T-helper 2 cell treated with Interferon-gamma antibody and Interleukin-4, amounts not matched to agents 5 μg/mL and 100 μg/mL, for 36 hours (primary cell): ENCODE data around the gene CAMTA1.

Experiments
- DNase-seq: peaks from one replicate; pipeline ENCODE4 v3.0.0; 2021; ENCODE audit warnings: low spot score
- H3K27ac Mint-ChIP-seq: one replicate; pipeline ENCODE4 v1.8.0; 2021; ENCODE audit warnings: mild to moderate bottlenecking, mixed read lengths
- H3K27me3 Mint-ChIP-seq: one replicate; pipeline ENCODE4 v1.8.0; 2021; ENCODE audit warnings: low read depth, mixed read lengths
- H3K36me3 Mint-ChIP-seq: one replicate; pipeline ENCODE4 v1.8.0; 2021; ENCODE audit warnings: low read depth, mixed read lengths
- H3K4me1 Mint-ChIP-seq: one replicate; pipeline ENCODE4 v1.8.0; 2021; ENCODE audit warnings: low read depth, mixed read lengths
- H3K4me3 Mint-ChIP-seq: one replicate; pipeline ENCODE4 v1.8.0; 2022; ENCODE audit warnings: mild to moderate bottlenecking, moderate library complexity, mixed read lengths
- H3K9me3 Mint-ChIP-seq: one replicate; pipeline ENCODE4 v1.8.0; 2021; ENCODE audit warnings: mixed read lengths

Gene CAMTA1

DNA sequence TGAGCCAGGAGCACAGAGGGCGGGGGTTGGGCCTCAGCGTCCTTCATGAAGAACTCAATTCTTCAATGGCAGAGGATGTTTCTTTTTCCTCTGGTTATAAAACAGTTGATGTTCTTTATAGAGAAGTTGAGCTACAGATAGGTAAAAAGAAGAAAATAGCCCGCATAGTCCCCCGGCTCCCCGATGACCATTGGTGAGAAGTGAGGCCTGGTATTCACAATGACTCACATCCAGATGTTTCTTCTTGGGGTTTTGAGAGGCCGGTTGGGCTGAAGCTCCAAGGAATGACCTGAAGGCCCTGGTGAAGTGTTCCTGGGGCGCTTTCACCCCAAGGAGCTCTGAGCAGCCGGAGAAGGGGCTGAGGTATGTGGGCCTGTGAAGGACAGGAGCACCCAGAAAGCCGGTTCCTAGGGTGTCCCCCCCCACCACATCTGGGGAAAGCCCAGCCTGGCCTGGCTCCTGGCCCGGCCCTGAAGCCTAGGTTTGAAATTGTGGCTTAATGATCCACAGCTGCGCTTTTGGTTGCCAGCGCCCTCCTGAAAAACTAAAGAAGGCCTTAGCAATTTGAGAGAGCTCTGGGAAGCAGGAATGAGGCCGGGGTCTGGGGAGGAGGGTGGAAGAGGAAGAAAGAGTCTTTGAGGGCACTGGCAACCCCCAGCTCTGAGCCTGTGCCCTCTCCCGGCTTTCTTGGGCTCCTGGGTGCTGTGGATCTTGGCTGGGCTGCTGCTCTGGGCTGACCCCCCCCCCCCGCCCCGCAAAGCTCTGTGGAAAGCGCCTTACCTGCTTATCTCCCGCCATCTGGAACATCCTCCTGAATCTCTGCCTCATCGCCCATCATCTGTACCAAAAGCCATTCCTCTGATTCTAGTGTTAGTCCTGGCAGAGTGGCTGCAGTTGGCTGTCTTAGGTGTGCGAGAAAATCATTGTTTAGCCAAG lies 444.7 kb downstream of the CAMTA1 start:
- Mint-ChIP-seq H3K4me1 (no peaks in the 10 kb centered on the region), H3K27me3 (no peaks in the 10 kb centered on the region), H3K27ac (no peak overlapping the region), H3K36me3 (no peaks in the 10 kb centered on the region), H3K4me3 (no peak overlapping the region), H3K9me3 (no peaks in the 10 kb centered on the region)
- DNase-seq, result no peak

DNA sequence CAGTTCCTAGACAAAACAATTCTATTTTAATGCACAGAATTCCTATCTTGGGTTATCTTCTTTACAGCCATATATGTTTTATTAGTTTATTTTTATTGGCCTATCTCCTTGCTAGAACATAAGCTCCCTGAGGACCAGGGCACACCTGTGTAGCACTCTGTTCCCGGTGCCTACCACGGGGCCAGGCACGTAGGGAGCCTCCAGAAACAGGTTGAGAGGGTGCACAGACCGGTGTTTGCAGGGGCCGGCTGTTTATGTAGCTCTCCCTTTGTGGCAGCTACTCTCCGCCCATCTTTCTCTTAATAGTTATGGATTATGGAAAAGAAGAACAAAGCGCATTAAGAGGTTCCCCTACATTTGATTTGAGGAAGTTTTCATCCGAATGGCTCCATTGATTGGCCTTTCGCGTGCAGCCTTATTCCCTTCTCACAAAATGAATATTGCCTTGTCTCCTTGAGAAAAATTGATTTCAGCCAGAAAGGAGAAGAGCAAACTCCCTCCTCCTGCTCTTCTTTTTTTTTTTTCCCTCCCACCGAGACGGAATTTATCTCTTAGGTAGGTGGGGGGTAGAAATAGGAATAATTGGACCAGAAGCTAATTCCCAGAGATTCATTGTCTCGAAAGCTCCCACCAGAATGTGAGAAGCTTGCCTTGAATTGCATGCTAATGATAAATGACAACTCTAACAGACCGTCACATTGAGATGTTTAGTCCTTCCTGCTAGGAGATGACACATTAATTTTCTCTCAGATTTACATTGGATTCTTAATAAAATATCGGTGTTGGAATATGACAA lies 447.4 kb downstream of the CAMTA1 start:
- no peak for DNase-seq
- peaks cover 11% of the 10 kb centered on the region for H3K27me3 Mint-ChIP-seq
- H3K4me3 Mint-ChIP-seq, result no peak overlapping the region
- H3K4me1 Mint-ChIP-seq, result no peaks in the 10 kb centered on the region
- no peak overlapping the region for H3K27ac Mint-ChIP-seq
- no peaks in the 10 kb centered on the region for H3K36me3 Mint-ChIP-seq
- H3K9me3 Mint-ChIP-seq, result no peaks in the 10 kb centered on the region

DNA sequence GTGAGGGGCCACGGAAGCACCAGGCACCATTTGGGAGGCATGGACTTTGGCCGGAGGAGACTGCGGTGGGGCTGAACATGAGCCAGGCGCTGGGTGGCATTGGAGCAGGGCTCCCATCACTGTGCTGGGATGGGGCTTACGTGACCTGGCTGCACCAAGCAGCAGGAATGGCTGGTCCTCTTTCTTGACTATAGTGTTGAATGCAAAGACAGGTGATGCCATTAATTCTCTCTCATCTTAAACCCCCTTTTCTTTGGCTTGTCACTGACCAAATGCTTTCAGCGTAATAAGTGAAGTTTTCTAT lies 447.9 kb downstream of the CAMTA1 start:
- H3K27ac Mint-ChIP-seq, result no peak overlapping the region
- DNase-seq, result no peak
- H3K4me1 Mint-ChIP-seq, result no peaks in the 10 kb centered on the region

DNA sequence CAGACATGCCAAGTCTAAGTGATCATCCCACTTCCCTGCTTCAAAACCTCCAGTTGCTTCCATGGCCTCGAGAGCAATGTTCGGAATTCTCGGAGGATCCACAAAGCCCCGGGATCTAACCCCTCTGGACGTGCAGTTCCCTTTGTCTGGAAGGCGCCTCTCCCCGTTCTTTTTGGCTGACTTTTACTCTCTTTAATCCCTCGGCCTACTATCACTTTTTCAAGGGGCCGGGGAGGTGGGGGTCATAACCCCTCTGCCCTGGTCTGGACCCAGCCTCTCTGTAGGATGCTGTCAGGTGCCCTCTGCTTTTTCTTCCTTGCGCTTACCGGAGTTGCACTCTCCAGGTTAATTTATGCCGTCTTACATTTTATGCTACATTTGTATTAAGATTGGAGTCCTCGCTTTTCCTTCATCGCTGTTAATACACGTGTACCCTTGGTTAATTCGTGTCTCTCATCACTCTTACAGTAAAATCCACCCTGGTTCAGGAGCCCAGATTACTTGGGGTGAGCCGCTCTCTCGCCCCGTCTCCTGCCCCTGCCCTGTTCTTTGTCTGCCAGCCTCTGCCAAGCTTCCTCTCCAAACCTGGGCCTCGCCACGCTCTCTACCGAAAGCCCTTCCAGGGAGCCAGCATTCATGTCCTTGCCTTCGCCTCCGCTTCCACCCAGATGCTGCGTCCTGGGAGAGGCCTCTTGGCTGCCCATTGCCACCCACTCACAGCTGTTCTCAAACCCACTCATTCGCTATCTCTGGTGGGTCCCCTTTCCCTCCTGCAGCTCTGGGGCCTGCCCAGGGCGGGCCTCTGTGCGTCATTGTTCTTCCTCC lies 448.6 kb downstream of the CAMTA1 start:
- H3K4me1 Mint-ChIP-seq, result no peaks in the 10 kb centered on the region
- no peak for DNase-seq
- no peak overlapping the region for H3K4me3 Mint-ChIP-seq
- no peak overlapping the region for H3K27ac Mint-ChIP-seq
- H3K27me3 Mint-ChIP-seq, result peaks cover 11% of the 10 kb centered on the region
- no peaks in the 10 kb centered on the region for H3K36me3 Mint-ChIP-seq
- no peaks in the 10 kb centered on the region for H3K9me3 Mint-ChIP-seq

More for the DNA sequence above, 447.9 kb downstream of the CAMTA1 start:
- Mint-ChIP-seq H3K9me3 (no peaks in the 10 kb centered on the region), H3K36me3 (no peaks in the 10 kb centered on the region), H3K27me3 (peaks cover 11% of the 10 kb centered on the region), H3K4me3 (no peak overlapping the region)

DNA sequence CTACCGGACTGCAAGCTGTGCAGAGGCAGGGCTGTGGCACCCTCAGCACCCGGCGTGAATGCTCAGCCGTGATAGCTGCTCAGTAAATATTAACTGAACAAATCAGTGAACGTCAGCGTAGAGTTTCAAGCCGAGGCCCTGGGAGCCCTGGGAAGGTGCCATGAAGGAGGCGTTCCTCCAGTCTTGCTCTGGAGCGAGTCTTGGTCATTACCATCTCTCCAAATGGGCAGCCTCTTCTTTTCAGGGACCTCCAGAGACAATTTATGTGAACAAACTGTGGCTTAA lies 449.2 kb downstream of the CAMTA1 start:
- Mint-ChIP-seq H3K27me3 (peaks cover 11% of the 10 kb centered on the region), H3K27ac (no peak overlapping the region), H3K36me3 (no peaks in the 10 kb centered on the region), H3K4me3 (no peak overlapping the region), H3K4me1 (no peaks in the 10 kb centered on the region), H3K9me3 (no peaks in the 10 kb centered on the region)
- no peak for DNase-seq

DNA sequence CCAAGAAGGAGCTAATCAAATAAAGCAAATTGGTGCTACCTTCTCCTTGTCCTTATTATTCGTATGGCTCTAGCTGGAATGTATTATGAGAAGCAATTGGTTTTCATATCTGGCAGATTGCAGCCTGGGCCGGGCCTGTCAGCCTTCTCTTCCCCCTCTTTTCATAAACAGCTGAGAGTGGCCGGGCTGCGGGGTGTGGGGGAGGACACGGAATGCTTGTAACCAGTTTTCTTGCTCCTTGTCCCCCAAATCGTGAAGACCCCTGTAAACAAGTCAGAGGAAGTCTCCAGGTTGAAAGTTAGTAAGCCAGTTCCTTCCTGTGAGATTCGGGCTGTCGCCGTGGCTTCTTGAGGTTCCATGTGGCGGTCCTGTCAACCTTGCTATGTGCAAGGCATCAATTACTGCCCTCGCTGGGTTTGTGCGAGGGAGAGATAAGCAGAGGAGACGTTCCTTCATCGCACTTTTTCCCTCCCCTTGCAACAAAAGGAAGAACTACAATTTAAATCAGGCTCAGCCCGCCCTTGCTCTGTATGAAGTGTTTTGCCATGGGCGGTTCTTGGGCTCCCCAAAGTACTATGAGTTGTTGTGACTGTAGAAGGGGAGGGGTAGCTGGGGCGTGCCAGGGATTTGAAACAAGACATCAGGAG lies 450.7 kb downstream of the CAMTA1 start:
- no peak overlapping the region for H3K27ac Mint-ChIP-seq
- no peak overlapping the region for H3K4me3 Mint-ChIP-seq
- H3K4me1 Mint-ChIP-seq, result no peaks in the 10 kb centered on the region
- H3K9me3 Mint-ChIP-seq, result no peaks in the 10 kb centered on the region
- peaks cover 11% of the 10 kb centered on the region for H3K27me3 Mint-ChIP-seq
- no peaks in the 10 kb centered on the region for H3K36me3 Mint-ChIP-seq
- DNase-seq, result no peak

DNA sequence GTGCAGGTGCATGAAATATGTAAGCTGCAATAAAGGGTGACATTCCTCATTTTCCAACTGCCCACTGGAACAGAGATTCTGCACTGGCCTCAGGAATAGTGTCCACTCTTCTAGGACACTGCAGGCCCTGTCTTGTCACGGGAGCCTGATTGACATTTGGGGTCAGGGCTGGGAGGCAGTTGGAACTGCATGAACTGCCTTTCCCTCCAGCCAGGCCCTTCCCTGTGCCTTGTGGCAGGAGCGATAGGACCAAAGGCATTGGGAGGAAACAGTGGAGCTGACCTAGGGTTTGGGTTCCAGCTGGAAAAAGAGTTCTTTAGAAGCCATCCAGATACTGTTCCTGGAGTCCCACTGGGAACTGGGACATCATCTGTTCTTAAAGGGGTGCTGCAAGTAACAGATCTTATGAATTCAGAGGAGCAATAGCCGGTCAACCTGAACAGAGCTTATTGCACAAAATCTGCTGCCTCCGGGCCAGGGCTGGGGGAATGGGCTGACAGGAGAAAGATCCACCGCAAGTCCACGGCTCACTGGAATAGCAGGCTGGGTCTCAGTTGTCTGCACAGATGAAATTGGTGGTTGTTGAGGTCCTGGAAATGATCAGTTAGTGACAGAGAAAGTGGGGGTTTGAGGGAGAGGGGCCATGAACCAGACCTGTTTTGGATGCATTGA lies 451.7 kb downstream of the CAMTA1 start:
- Mint-ChIP-seq H3K4me1 (no peaks in the 10 kb centered on the region), H3K9me3 (no peaks in the 10 kb centered on the region), H3K36me3 (no peaks in the 10 kb centered on the region), H3K4me3 (no peak overlapping the region), H3K27me3 (peaks cover 11% of the 10 kb centered on the region), H3K27ac (no peak overlapping the region)
- no peak for DNase-seq

DNA sequence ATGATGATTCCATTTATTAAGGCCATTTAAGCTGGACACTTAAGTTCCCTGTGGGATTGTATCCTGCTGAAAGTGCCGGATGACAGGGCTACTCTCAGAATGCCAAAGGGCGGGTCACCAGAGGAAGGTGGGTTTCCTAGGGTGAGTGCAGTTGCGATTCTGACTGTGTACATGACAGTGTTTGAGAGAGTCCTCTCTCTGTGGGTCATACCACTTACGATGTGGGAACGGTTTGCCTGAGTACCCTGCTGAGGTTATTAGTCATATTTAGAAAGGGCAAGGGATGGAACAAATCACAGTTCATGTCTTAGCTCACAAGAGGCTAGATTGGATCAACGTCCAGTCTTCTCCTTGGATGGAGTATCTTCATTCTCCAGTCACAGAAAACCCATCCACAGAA lies 461.9 kb downstream of the CAMTA1 start:
- Mint-ChIP-seq H3K27ac (no peak overlapping the region), H3K4me1 (no peaks in the 10 kb centered on the region), H3K36me3 (no peaks in the 10 kb centered on the region), H3K4me3 (no peak overlapping the region), H3K9me3 (no peaks in the 10 kb centered on the region), H3K27me3 (peaks cover 10% of the 10 kb centered on the region)
- no peak for DNase-seq

DNA sequence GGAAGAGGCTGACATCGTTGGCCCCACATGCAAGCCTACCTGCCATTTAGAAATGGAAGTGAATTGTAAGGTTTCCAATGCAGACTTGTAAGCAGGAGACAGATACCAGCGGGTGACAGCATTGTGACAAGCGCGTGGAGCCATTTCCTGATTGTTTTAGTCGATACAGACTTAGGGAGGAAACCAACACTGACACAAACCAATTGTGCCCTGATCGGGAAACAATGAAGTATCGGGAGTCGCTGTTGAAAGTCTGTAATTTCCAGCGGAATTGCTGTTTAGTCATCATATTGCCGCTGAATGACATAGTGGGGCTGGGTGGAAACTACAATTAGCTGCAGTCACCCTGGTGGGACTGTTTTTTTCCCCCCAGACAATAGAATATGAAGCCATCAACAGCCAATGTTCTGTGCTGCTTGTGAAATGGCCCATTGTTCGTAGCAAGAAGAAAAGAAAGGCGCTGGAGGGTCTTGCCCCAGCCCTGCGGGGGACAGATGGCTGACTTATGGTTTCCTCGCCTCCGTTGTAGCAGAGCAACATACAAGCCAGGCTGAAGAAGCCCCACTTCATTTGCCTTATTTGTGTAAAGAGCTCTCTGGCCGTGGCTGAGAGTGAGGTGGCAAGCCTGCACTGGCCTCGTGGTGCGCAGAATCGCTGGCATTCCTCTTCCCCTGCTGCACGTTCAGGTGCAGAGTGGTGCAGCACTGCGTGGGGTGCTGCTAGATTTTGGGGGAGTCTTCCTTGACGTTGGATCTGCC lies 462.7 kb downstream of the CAMTA1 start:
- Mint-ChIP-seq H3K4me3 (no peak overlapping the region), H3K27ac (no peak overlapping the region), H3K27me3 (peaks cover 10% of the 10 kb centered on the region), H3K36me3 (no peaks in the 10 kb centered on the region), H3K9me3 (no peaks in the 10 kb centered on the region), H3K4me1 (no peaks in the 10 kb centered on the region)
- DNase-seq, result no peak

DNA sequence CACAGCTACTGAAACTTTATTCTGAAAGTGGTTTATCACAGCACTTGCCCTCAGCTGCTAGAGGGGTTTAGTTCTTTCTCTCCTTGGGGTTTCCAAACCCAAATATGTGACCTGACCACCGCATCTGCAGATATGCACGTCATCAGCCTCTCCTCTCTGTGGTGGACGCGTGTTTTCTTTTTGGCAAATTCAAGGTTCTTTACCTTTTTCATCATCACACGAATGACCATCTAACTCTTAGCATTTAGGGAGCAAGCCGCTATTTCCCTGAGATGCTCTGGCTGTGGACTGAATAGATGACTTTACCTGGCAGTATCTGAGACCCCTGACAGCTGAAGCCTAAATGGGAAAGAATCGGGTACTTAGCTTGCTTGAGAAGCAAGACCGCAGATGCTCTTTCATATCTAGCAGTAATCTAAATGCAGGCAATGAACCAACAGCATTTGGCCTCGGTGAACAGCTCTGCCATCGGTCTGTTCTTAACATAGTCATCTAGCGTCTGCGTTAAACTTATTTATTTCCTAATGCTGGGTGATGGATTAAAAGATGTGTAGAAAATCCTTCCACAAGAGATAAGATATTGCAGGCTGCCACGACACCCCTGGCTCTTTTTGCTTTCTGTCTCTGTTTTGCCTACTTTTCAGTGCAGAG lies 463.4 kb downstream of the CAMTA1 start:
- no peak overlapping the region for H3K4me3 Mint-ChIP-seq
- no peak overlapping the region for H3K27ac Mint-ChIP-seq
- DNase-seq, result no peak
- no peaks in the 10 kb centered on the region for H3K4me1 Mint-ChIP-seq
- peaks cover 10% of the 10 kb centered on the region for H3K27me3 Mint-ChIP-seq
- no peaks in the 10 kb centered on the region for H3K9me3 Mint-ChIP-seq
- no peaks in the 10 kb centered on the region for H3K36me3 Mint-ChIP-seq

DNA sequence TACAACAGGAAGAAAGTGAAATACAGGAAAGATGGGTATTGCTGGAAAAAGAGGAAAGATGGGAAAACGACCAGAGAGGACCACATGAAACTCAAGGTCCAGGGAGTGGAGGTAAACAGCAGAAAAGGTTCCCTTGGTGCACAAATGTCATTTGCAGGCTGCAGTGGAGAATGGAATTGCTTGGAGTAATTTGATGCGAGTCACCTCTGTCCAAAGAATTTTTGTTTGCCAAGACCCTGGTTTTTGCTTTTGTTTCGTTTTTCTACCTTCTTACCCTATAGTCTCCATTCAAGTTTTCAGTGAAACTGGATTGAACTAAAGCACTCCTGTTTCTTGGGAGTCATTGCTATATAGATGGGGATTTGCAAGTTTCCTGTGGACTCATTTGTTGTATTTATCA lies 464.3 kb downstream of the CAMTA1 start:
- H3K9me3 Mint-ChIP-seq, result no peaks in the 10 kb centered on the region
- DNase-seq, result no peak
- no peaks in the 10 kb centered on the region for H3K36me3 Mint-ChIP-seq
- no peak overlapping the region for H3K27ac Mint-ChIP-seq
- peaks cover 10% of the 10 kb centered on the region for H3K27me3 Mint-ChIP-seq
- no peaks in the 10 kb centered on the region for H3K4me1 Mint-ChIP-seq
- no peak overlapping the region for H3K4me3 Mint-ChIP-seq

DNA sequence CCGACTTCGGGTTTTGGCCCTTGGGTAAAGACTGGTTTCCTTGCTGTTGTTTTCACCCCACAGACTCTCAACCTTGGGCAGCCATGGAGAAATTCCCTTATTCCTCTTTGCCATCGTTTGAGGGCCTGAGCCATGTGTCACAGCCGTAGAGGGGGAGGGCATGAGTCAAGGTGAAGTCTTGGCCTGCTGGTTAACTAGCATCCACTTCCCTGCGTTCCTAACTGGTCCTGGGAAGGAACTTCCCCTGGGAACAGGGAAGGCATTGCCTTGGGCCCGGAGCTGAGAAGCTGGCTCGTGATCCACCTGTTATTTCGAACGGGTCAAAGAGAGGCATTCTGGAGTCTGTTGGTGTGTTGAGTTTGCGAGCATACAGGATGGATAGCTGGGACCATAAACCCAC lies 464.9 kb downstream of the CAMTA1 start:
- Mint-ChIP-seq H3K36me3 (no peaks in the 10 kb centered on the region), H3K4me1 (no peaks in the 10 kb centered on the region), H3K27ac (no peak overlapping the region), H3K4me3 (no peak overlapping the region), H3K9me3 (no peaks in the 10 kb centered on the region), H3K27me3 (peaks cover 10% of the 10 kb centered on the region)
- no peak for DNase-seq
